IMR-90 (cell line): ENCODE data around the gene TBATA. TPM values are rescaled to one million over a fixed set of nuclear protein-coding genes. Genes with fewer than 3 reads are reported as not detected.

Source experiments
- ATAC-seq: fragments of 200-7000 bp; cut with Tn5 transposase; 2 replicates; pipeline ENCODE4 v1.9.1; 2020; ENCODE audit warnings: low read depth, mild to moderate bottlenecking, moderate library complexity
- BruUV-seq: library from RNA; stranded (reverse); fragments of 400-500 nt; replicated peaks from 2 replicates; lab custom pipeline; 2021; lab: Mats Ljungman, UMichigan
- CTCF ChIA-PET: fragments of 300-600 bp; formaldehyde crosslinking; extraction: SDS; loops from one replicate; lab custom pipeline; 2021; ENCODE audit warnings: antibody characterized with exemption; lab: Yijun Ruan, JAX
- POLR2A ChIA-PET: fragments of 300-600 bp; sonication (Branson Sonifier 250); formaldehyde crosslinking; loops from one replicate; lab custom pipeline; 2022; ENCODE audit warnings: antibody characterized with exemption; ENCODE audit not compliant: unreplicated experiment; lab: Charles Lee
- DNase-seq: peaks from one replicate; pipeline ENCODE4 v3.0.0; 2013
- H2AFZ ChIP-seq: replicated peaks from 2 replicates; pipeline ENCODE3; 2013; ENCODE audit warnings: low read length, mild to moderate bottlenecking; ENCODE audit not compliant: poor library complexity
- H2AK5ac ChIP-seq: 2 replicates; pipeline ENCODE4 v1.6.1; 2013; ENCODE audit warnings: low read depth, low read length, inconsistent platforms
- H2AK9ac ChIP-seq: replicated peaks from 2 replicates; pipeline ENCODE3; 2013; ENCODE audit warnings: mild to moderate bottlenecking, low read depth, low read length, moderate library complexity; ENCODE audit not compliant: poor library complexity
- H2BK120ac ChIP-seq: 2 replicates; pipeline ENCODE4 v1.6.1; 2013; ENCODE audit warnings: low read depth, low read length, inconsistent platforms
- H2BK15ac ChIP-seq: 3 replicates; pipeline ENCODE4 v1.6.1; 2013; ENCODE audit warnings: low read depth, low read length, inconsistent platforms
- H2BK20ac ChIP-seq: 2 replicates; pipeline ENCODE4 v1.6.1; 2013; ENCODE audit warnings: low read depth, mild to moderate bottlenecking, inconsistent platforms, low read length, moderate library complexity
- H2BK5ac ChIP-seq: 2 replicates; pipeline ENCODE4 v1.6.1; 2013; ENCODE audit warnings: mild to moderate bottlenecking, low read depth, low read length, inconsistent platforms; ENCODE audit not compliant: poor library complexity, severe bottlenecking
- H3K14ac ChIP-seq: replicated peaks from 2 replicates; pipeline ENCODE4 v1.6.1; 2013; ENCODE audit warnings: low read depth, low read length, inconsistent platforms
- H3K18ac ChIP-seq: 2 replicates; pipeline ENCODE4 v1.6.1; 2013; ENCODE audit warnings: low read depth, low read length, control low read depth
- H3K23ac ChIP-seq: 2 replicates; pipeline ENCODE4 v1.6.1; 2013; ENCODE audit warnings: low read depth, low read length, inconsistent platforms
- H3K27ac ChIP-seq: 2 replicates; pipeline ENCODE4 v1.5.1; 2013; ENCODE audit warnings: mild to moderate bottlenecking, control low read depth, low read length; ENCODE audit not compliant: insufficient read depth
- H3K27me3 ChIP-seq: 2 replicates; pipeline ENCODE4 v1.6.1; 2013; ENCODE audit warnings: low read length; ENCODE audit not compliant: control insufficient read depth, insufficient read depth
- H3K36me3 ChIP-seq: 2 replicates; pipeline ENCODE4 v1.6.1; 2013; ENCODE audit warnings: low read length, mixed read lengths; ENCODE audit not compliant: control insufficient read depth, insufficient read depth
- H3K4ac ChIP-seq: 2 replicates; pipeline ENCODE4 v1.6.1; 2013; ENCODE audit warnings: low read depth, low read length, inconsistent platforms
- H3K4me1 ChIP-seq: 2 replicates; pipeline ENCODE4 v1.6.1; 2013; ENCODE audit warnings: low read length, mixed read lengths; ENCODE audit not compliant: control insufficient read depth, insufficient read depth
- H3K4me2 ChIP-seq: 2 replicates; pipeline ENCODE4 v1.6.1; 2013; ENCODE audit warnings: low read depth, mild to moderate bottlenecking, control low read depth, low read length, moderate library complexity
- H3K4me3 ChIP-seq: 2 replicates; pipeline ENCODE4 v1.5.1; 2013; ENCODE audit warnings: low read depth, mild to moderate bottlenecking, control low read depth, low read length, moderate library complexity; ENCODE audit not compliant: insufficient read depth
- H3K56ac ChIP-seq: 2 replicates; pipeline ENCODE4 v1.6.1; 2013; ENCODE audit warnings: low read length, inconsistent platforms; ENCODE audit not compliant: insufficient read depth; ENCODE audit errors: extremely low read depth
- H3K79me1 ChIP-seq, 2 experiments: 2 replicates each; pipeline ENCODE4 v1.6.1; 2013; ENCODE audit warnings: low read length in 2 of 2, inconsistent platforms in 1 of 2, low read depth in 1 of 2
- H3K9ac ChIP-seq: 2 replicates; pipeline ENCODE4 v1.6.1; 2013; ENCODE audit warnings: low read depth, low read length, control low read depth
- H3K9me1 ChIP-seq: 2 replicates; pipeline ENCODE4 v1.6.1; 2013; ENCODE audit warnings: low read length, inconsistent platforms; ENCODE audit not compliant: insufficient read depth
- H3K9me3 ChIP-seq: 2 replicates; pipeline ENCODE4 v1.6.1; 2013; ENCODE audit warnings: low read length; ENCODE audit not compliant: control insufficient read depth, insufficient read depth
- H4K20me1 ChIP-seq: 2 replicates; pipeline ENCODE4 v1.6.1; 2013; ENCODE audit warnings: low read length, inconsistent platforms; ENCODE audit not compliant: insufficient read depth
- H4K5ac ChIP-seq: 2 replicates; pipeline ENCODE4 v1.6.1; 2013; ENCODE audit warnings: mild to moderate bottlenecking, low read depth, low read length, control low read depth
- H4K8ac ChIP-seq, 2 experiments: 2 replicates each; pipeline ENCODE4 v1.6.1; 2013; ENCODE audit warnings: low read depth in 2 of 2, low read length in 2 of 2, control low read depth in 1 of 2, inconsistent platforms in 1 of 2
- H4K91ac ChIP-seq: 2 replicates; pipeline ENCODE4 v1.6.1; 2013; ENCODE audit warnings: low read depth, low read length, inconsistent platforms; ENCODE audit not compliant: insufficient read depth
- BHLHE40 ChIP-seq: fragments of 150-350 bp; IDR thresholded peaks from 2 replicates; pipeline ENCODE4 v1.6.1; 2016; ENCODE audit warnings: mild to moderate bottlenecking, low read depth, low read length
- CEBPB ChIP-seq: IDR thresholded peaks from 2 replicates; pipeline ENCODE4 v1.6.1; 2012; ENCODE audit warnings: low read depth, low read length, improper control_type of control experiment
- CHD1 ChIP-seq: IDR thresholded peaks from 2 replicates; pipeline ENCODE4 v1.6.1; 2012; ENCODE audit warnings: low read depth, low read length, improper control_type of control experiment
- ELK1 ChIP-seq: fragments of 150-350 bp; IDR thresholded peaks from 2 replicates; pipeline ENCODE4 v1.6.1; 2016; ENCODE audit warnings: low read depth, mild to moderate bottlenecking, low read length, moderate library complexity, borderline replicate concordance
- MAFK ChIP-seq: IDR thresholded peaks from 2 replicates; pipeline ENCODE4 v1.6.1; 2012; ENCODE audit warnings: low read depth, low read length, improper control_type of control experiment
- MAZ ChIP-seq: IDR thresholded peaks from 2 replicates; pipeline ENCODE4 v1.6.1; 2012; ENCODE audit warnings: low read depth, mild to moderate bottlenecking, low read length, improper control_type of control experiment, moderate library complexity, borderline replicate concordance
- MXI1 ChIP-seq: IDR thresholded peaks from 2 replicates; pipeline ENCODE4 v1.6.1; 2012; ENCODE audit warnings: low read depth, mild to moderate bottlenecking, low read length, moderate library complexity, borderline replicate concordance
- POLR2A ChIP-seq: IDR thresholded peaks from 2 replicates; pipeline ENCODE4 v1.6.1; 2012; ENCODE audit warnings: mild to moderate bottlenecking, low read depth, low read length
- RAD21 ChIP-seq: IDR thresholded peaks from 2 replicates; pipeline ENCODE4 v1.6.1; 2012; ENCODE audit warnings: low read length, improper control_type of control experiment
- RCOR1 ChIP-seq: IDR thresholded peaks from 2 replicates; pipeline ENCODE4 v1.6.1; 2012; ENCODE audit warnings: mild to moderate bottlenecking, low read length, improper control_type of control experiment; ENCODE audit not compliant: insufficient replicate concordance
- SMC3 ChIP-seq: fragments of 150-350 bp; IDR thresholded peaks from 2 replicates; pipeline ENCODE4 v1.6.1; 2016; ENCODE audit warnings: low read depth, mild to moderate bottlenecking, antibody characterized with exemption, low read length, moderate library complexity
- WGBS, 2 experiments: methylation state at CpG; one replicate each; pipeline versions ENCODE4 v1.1.5 to v1.1.7; 2013; ENCODE audit warnings: missing lambda C conversion rate in 2 of 2; ENCODE audit not compliant: insufficient read length in 1 of 2; ENCODE audit errors: extremely low coverage in 2 of 2; 5-methylcytosine and 5-hydroxymethylcytosine counted together
- dilution Hi-C: fragments of 300-500 bp; cut with HindIII; formaldehyde crosslinking; loops from one replicate; pipeline ENCODE4 v1.14.3; 2018; ENCODE audit warnings: low sequenced_read_pairs; ENCODE audit not compliant: unreplicated experiment
- in situ Hi-C: fragments of 300-500 bp; cut with MboI; formaldehyde crosslinking; loops from 3 replicates; pipeline ENCODE4 v1.14.3; 2019; ENCODE audit warnings: low sequenced_read_pairs, inconsistent platforms, mixed read lengths
- intact Hi-C: fragments of 100-400 bp; cut with micrococcal nuclease; formaldehyde crosslinking; loops from 2 replicates; pipeline ENCODE4 v1.10.0; 2022
- polyA plus RNA-seq, 3 experiments: library from polyadenylated mRNA; depleted of rRNA; stranded (reverse); fragments of >200 nt; gene quantifications; 2 replicates each; pipeline ENCODE4 v1.2.3, GENCODE V29; 2012; ENCODE audit warnings: low replicate concordance in 1 of 3
- total RNA-seq: library from RNA; depleted of rRNA; stranded (reverse); fragments of >200 nt; gene quantifications from 2 replicates; pipeline ENCODE4 v1.2.3, GENCODE V29; 2012

TBATA gene
- total and polyA plus RNA-seq, 2 of the 4 experiments (the other 2 are of a cell fraction): not detected

GRCh38 chr10:70723771-70724170, 61.4 kb downstream of the TBATA start:
- H4K20me1 ChIP-seq: no peaks in the 10 kb centered on the region
- H4K5ac ChIP-seq: no peak overlapping the region
- H2AK9ac ChIP-seq: no peak overlapping the region
- H3K79me1 ChIP-seq: no peaks in the 10 kb centered on the region
- ChIA-PET POLR2A (no interaction called here), CTCF (no interaction called here)
- no peak overlapping the region for H2BK15ac ChIP-seq
- H2AFZ ChIP-seq: no peak overlapping the region
- H3K9me1 ChIP-seq: 0 out of 2 replicates have a peak, but pooled peaks cover 3% of the 10 kb centered on the region
- no peak overlapping the region for H2AK5ac ChIP-seq
- WGBS, 2 experiments: no CpG with 5 or more reads among the region's 3 CpGs
- no peak overlapping the region for H2BK20ac ChIP-seq
- no peak overlapping the region for H3K14ac ChIP-seq
- H3K4ac ChIP-seq: no peak overlapping the region
- H3K18ac ChIP-seq: no peak overlapping the region
- H3K4me3 ChIP-seq: no peak overlapping the region
- H3K36me3 ChIP-seq: no peaks in the 10 kb centered on the region
- no peak overlapping the region for H3K9ac ChIP-seq
- dilution Hi-C loops: no loop called here
- peaks cover 10% of the 10 kb centered on the region for H3K27me3 ChIP-seq
- H3K27ac ChIP-seq: no peak overlapping the region
- TF ChIP-seq MAFK (no peak), CHD1 (no peak), BHLHE40 (no peak), MAZ (no peak), MXI1 (no peak), RAD21 (no peak), RCOR1 (no peak), ELK1 (no peak), POLR2A (no peak), CEBPB (no peak), SMC3 (no peak)
- H3K4me2 ChIP-seq: no peak overlapping the region
- in situ Hi-C loops: no loop called here
- no peaks in the 10 kb centered on the region; the same call in 1 of the 2 replicates for H3K9me3 ChIP-seq
- H2BK5ac ChIP-seq: no peak overlapping the region
- ATAC-seq: no peak
- no peak overlapping the region for H4K8ac ChIP-seq
- H3K23ac ChIP-seq: no peak overlapping the region
- BruUV-seq: no TSS peak
- H2BK120ac ChIP-seq: no peak overlapping the region
- no peak overlapping the region for H4K91ac ChIP-seq
- intact Hi-C loops: no loop called here
- H3K4me1 ChIP-seq: peaks cover 2% of the 10 kb centered on the region; the same call in 1 of the 2 replicates
- no peak for DNase-seq
- no peak overlapping the region for H3K56ac ChIP-seq
